Measurements from ENCODE around the gene KRT15.

The KRT15 gene

GRCh38 chr17:41547921-41548843, 29.5 kb upstream of the KRT15 start:
- H3K27me3 ChIP-seq (ENCODE audit: insufficient read depth, low read length): 0 out of 2 replicates have a peak, but pooled peaks cover 6% of the 10 kb centered on the region
- no peaks in the 10 kb centered on the region for H3K4me1 ChIP-seq (ENCODE audit: insufficient read depth, low read length, severe bottlenecking)
- TF ChIP-seq EZH2 (IDR thresholded peaks at IDR 0.05; ENCODE audit: borderline replicate concordance, low read length): no peak
- no peak overlapping the region for H3K9ac ChIP-seq (ENCODE audit: low read length)
- no peak overlapping the region for H3K4me3 ChIP-seq (ENCODE audit: low read depth, low read length, poor library complexity, severe bottlenecking)
- H3K79me2 ChIP-seq (ENCODE audit: insufficient read depth, low read length): no peaks in the 10 kb centered on the region
- no peaks in the 10 kb centered on the region for H3F3A ChIP-seq (ENCODE audit: insufficient read depth, low read length)
- H3K36me3 ChIP-seq (ENCODE audit: insufficient read depth, low read length): no peaks in the 10 kb centered on the region
- H2AFZ ChIP-seq (ENCODE audit: low read length): no peak overlapping the region
- H3K4me2 ChIP-seq (ENCODE audit: low read length): no peak overlapping the region
- H3K9me2 ChIP-seq (ENCODE audit: low read depth, low read length): no peaks in the 10 kb centered on the region
- no peak overlapping the region for H3K27ac ChIP-seq (ENCODE audit: low read depth, low read length, poor library complexity, severe bottlenecking)
- no peaks in the 10 kb centered on the region for H4K20me1 ChIP-seq (ENCODE audit: insufficient read depth, low read length)
- H3K9me3 ChIP-seq (ENCODE audit: low read length): no peaks in the 10 kb centered on the region

- Histone ChIP-seq H3K4me1 (ENCODE audit: insufficient read depth, low read length, severe bottlenecking) (no peaks in the 10 kb centered on the region), H3K9me2 (ENCODE audit: low read depth, low read length) (no peaks in the 10 kb centered on the region), H3K36me3 (ENCODE audit: insufficient read depth, low read length) (no peaks in the 10 kb centered on the region), H4K20me1 (ENCODE audit: insufficient read depth, low read length) (no peaks in the 10 kb centered on the region), H3K4me3 (ENCODE audit: low read depth, low read length, poor library complexity, severe bottlenecking) (no peak overlapping the region), H2AFZ (ENCODE audit: low read length) (no peak overlapping the region), H3K27ac (ENCODE audit: low read depth, low read length, poor library complexity, severe bottlenecking) (no peak overlapping the region), H3F3A (ENCODE audit: insufficient read depth, low read length) (no peaks in the 10 kb centered on the region), H3K79me2 (ENCODE audit: insufficient read depth, low read length) (no peaks in the 10 kb centered on the region), H3K4me2 (ENCODE audit: low read length) (no peak overlapping the region), H3K9ac (ENCODE audit: low read length) (no peak overlapping the region), H3K27me3 (ENCODE audit: insufficient read depth, low read length) (0 out of 2 replicates have a peak, but pooled peaks cover 6% of the 10 kb centered on the region), H3K9me3 (ENCODE audit: low read length) (no peaks in the 10 kb centered on the region)
- TF ChIP-seq EZH2 (IDR thresholded peaks at IDR 0.05; ENCODE audit: borderline replicate concordance, low read length) (no peak), CTCF (IDR thresholded peaks at IDR 0.05; ENCODE audit: low read length) (no peak)
Measured at GRCh38 chr17:41547378-41547841, 28.7 kb upstream of the KRT15 start.

- Histone ChIP-seq H3K27me3 (ENCODE audit: insufficient read depth, low read length) (0 out of 2 replicates have a peak, but pooled peaks cover 6% of the 10 kb centered on the region), H3K4me2 (ENCODE audit: low read length) (no peak overlapping the region), H3K9me2 (ENCODE audit: low read depth, low read length) (no peaks in the 10 kb centered on the region), H3K4me3 (ENCODE audit: low read depth, low read length, poor library complexity, severe bottlenecking) (no peak overlapping the region), H3K9ac (ENCODE audit: low read length) (no peak overlapping the region), H3K79me2 (ENCODE audit: insufficient read depth, low read length) (no peaks in the 10 kb centered on the region), H3K27ac (ENCODE audit: low read depth, low read length, poor library complexity, severe bottlenecking) (no peak overlapping the region), H3K9me3 (ENCODE audit: low read length) (no peaks in the 10 kb centered on the region), H4K20me1 (ENCODE audit: insufficient read depth, low read length) (no peaks in the 10 kb centered on the region), H3F3A (ENCODE audit: insufficient read depth, low read length) (no peaks in the 10 kb centered on the region), H2AFZ (ENCODE audit: low read length) (no peak overlapping the region), H3K36me3 (ENCODE audit: insufficient read depth, low read length) (no peaks in the 10 kb centered on the region), H3K4me1 (ENCODE audit: insufficient read depth, low read length, severe bottlenecking) (no peaks in the 10 kb centered on the region)
- TF ChIP-seq EZH2 (IDR thresholded peaks at IDR 0.05; ENCODE audit: borderline replicate concordance, low read length) (no peak), CTCF (IDR thresholded peaks at IDR 0.05; ENCODE audit: low read length) (no peak)
Measured at GRCh38 chr17:41546819-41547218, 28.1 kb upstream of the KRT15 start.

Measured in OCI-LY1 (cell line).